GM21723 (cell line): ENCODE results near the gene KRTAP1-3.
"Not testable (repeated sequence)": the region's sequence is repeated elsewhere in the genome, so short reads cannot be mapped to it uniquely, and the experiment has no call there.

Experiments
- ATAC-seq: cut with Tn5 transposase; IDR thresholded peaks from one replicate; pipeline ENCODE4 v1.9.1; 2021; ENCODE audit warnings: mild to moderate bottlenecking, moderate library complexity; ENCODE audit not compliant: unreplicated experiment

The KRTAP1-3 gene

DNA sequence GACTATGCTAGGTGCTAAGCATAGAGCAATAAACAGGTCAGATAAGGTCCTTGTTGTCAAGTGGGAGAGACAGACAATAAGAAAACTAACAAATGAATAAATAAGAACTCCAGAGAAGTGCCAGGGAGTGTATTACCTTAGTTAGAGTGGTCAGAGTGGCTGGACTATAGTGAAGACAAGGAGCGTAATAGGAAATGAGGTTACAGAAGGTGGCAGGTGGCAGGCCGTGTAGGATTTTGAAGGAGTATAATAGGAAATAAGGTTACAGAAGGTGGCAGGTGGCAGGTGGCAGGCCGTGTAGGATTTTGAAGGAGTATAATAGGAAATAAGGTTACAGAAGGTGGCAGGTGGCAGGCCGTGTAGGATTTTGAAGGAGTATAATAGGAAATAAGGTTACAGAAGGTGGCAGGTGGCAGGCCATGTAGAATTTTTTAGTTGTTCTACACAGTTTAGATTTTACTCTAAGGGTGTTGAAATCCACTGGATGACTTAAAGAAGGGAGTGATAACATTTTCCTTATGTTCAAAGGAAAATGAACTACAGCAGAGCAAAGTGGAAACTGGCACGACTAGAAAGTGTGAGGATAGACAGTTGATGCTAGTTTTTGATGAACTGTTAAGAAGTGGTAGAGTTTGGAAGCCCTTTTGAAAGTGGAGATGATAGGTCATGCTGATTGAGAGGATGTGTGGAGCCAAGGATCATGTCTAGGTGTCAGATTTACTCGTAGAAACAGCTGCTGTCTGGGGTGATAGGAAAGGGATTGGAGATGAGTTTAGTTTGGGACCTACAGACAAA, 22.2 kb downstream of the KRTAP1-3 start:
- ATAC-seq: no peak

DNA sequence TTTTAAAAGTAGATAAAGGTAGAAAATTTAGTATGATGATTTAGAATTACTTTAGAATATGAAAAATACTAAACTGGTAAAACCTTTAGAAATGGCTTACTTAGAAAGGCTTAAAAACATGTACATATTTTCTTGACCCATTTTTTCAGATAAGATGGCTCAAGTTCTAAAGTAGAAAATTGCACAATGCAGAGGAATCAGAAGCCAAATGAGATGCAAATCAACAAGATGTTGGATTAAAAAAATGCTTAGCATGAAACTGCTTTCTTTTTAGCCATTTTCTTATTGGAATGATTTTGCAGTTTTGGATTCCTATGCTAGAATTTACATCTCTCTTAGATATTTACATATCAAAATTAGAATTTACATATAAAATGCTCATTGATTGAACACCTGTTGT, 24.2 kb downstream of the KRTAP1-3 start:
- no peak for ATAC-seq

DNA sequence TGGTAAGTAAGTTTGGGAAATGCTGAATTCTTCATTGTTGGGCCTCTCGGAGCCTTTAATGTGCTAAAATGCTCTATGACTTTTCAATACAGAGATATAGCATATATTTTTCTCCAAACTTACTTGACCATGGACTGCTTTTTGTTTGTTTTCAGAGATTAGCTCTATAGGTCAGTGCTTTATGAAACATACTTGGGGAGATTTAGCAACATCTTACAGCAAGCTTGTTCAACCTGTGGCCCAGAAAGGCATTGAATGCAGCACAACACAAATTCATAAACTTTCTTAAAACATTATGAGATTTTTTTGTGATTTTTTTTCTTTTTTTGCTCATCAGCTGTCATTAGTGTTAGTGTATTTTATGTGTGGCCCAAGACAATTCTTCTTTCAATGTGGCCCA, 24.7 kb downstream of the KRTAP1-3 start:
- no peak for ATAC-seq

DNA sequence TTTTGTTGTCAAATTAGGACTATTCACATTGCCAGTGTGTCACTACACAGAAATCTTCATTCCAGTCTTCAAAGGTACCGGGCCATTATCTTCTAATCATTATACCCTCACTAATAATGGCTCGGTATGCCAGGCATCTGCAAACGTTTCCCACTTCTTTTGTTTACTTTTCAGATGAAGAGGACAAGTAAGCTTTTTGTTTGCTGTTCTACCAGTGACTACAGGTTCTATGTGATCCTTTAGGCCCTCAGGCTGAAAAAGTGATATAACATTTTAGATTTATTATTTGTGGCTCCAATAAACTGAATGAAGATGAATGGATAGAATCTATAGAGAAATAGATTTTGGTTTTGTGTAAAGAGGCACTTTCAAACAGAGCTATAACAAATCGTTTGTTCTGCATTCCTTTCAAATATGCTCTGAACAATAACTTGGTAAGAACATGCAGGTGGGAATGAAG, 25.3 kb downstream of the KRTAP1-3 start:
- no peak for ATAC-seq

DNA sequence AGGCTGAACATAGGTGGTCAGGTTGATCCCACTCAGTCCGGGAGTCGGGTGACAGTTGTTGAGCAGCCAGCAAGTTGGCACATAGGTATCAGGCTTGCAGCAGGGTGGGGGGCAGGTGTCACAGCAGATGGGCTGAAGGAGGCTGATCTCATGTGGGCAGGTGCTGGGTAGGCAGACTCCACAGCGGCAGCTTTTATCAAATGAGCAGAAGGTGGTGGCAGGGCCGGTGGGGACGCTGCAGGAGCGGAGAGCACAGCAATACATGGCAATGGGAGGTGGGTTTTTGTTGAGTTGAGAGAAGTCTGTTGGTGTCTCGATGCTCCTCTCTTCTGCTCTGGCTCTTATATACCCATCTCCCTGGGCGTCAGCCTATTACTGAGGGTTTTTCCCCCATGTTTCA, 25.9 kb downstream of the KRTAP1-3 start, which contains the start of gene KRTAP3-1:
Gene KRTAP3-1, minus strand, starts transcription at position 318 of the 400 bp plus-strand sequence. Its CDS starts 54 bp downstream, at position 264.
- ATAC-seq: no peak

DNA sequence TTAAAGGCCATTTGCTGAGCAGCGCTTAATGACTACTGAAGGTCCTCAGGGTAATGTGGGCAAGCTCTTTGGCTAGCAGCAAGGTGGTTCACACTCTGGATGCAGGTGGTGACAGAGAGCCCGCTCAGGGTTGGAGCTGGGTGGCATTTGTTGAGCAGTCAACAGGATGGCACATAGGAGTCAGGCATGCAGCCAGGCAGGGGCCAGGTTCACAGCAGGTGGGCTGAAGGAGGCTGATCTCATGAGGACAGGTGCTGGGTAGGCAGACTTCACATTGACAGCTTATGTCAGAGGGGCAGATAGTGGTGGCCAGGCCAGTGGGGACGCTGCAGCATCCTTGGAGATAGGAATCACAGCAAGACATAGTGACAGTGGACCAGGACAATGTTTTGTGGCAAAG, 30.3 kb downstream of the KRTAP1-3 start:
- ATAC-seq: no peak

DNA sequence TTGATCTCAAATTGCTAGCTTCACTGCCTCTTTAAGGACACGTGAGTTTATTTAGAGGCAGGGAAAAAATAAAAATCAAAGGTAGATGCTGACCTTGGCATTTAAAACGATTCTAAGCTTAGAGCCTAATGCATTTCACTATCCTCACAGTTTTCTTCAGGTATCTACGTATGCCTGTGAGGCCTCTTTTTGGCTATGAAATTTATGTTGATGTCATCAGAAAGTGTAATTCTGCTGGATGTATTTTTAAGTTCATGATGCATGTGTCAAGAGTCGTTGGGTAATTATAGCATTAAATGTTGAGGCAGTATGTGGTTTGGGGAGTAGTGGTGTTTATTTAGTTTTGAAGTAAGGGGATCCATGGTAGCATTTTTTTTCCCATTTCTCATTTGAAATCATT, 30.7 kb downstream of the KRTAP1-3 start:
- ATAC-seq: no peak

DNA sequence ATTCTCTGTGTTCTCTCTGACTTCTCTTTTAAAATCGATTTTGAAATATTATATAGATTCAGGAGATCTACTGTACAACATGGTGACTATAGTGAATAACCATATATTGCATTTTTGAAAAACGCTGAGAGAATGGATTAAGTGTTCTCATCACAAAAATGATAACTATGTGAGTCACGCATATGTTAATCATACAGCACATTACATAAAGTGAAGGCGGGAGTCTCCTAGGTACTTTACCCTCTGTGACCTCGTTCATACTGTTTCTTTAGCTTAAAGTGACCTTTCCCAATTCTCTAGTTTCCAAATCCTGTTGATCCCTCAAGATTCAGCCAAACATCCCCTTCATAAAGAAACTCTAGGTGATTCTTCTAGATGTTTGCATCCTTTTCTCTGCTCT, 31.9 kb downstream of the KRTAP1-3 start:
- ATAC-seq: no peak

DNA sequence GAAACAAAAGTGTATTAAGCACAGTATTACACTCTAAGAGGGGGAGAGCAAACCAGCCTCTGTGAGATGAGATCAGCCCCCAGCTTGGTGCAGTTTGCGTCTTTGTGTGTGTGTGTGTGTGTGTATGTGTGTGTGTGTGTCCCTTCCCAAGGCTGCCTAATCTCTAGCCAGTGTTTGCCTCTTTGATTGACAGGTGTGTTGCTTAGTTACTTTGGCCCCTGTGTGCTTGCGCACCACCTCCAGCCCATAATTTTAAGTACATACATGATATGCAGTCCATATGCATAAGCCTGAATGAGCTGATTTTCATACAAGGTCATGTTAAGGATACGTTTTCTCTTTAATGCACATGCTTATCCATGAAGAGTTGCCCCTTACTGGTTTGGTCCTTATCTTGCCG, 32.9 kb downstream of the KRTAP1-3 start:
- no peak for ATAC-seq

DNA sequence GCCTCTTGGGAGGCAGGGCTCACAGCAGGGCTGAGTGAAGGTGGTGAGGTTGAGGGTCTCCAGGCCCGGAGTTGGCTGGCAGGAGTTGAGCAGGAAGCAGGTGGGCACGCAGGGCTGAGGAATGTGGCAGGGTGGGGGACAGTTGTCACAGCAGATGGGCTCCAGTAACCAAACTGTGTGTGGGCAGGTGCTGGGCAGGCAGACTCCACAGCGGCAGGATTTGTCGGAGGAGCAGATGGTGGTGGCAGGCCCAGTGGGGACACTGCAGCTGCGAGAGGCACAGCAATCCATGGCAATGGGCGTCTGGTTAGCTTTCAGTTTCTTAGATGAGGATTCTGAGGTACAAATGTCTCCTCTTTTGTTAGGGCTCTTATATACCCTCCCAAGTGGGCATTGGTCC, 35.1 kb downstream of the KRTAP1-3 start, which contains the start of gene KRTAP3-2:
Gene KRTAP3-2, minus strand, starts transcription at position 344 of the 400 bp plus-strand sequence. Its CDS starts 53 bp downstream, at position 291.
- not testable (repeated sequence) for ATAC-seq

DNA sequence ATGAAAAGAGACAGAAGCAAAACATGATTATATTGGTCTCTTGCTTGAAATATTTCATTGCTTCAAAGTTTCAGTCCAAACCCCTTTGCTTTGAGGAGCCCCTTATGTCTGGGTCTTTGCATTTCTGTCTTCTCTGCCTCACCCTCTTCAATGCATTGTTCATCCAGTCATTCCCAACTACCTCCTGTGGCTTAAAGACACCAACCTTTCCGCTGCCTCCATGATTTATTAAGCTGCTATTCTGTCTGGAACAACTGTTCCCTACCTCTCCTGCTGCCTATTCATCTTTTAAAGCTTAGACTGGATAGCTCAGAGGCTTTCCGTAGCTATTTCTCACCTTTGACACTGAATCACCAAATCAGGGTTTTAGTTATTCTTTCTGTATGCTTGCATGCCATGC, 37.3 kb downstream of the KRTAP1-3 start:
- no peak for ATAC-seq

DNA sequence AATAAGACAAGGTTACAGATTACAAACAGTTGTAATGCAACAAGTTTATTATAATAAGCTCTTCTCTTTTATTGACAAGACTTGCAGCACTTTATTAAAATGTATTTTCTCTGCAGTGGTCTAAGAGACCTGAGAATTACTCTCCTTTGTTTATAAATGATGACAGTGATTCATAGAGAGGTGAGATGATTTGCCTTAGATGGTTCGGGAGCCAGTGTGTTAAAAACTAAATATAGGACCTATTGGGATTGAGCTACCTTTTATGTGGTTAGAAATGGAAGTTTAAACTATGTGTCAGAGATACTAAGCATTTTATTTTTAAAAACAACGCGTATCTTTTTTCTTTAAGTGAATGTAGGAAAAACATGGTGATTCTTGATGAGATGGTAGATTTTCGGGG, 37.8 kb downstream of the KRTAP1-3 start:
- no peak for ATAC-seq

DNA sequence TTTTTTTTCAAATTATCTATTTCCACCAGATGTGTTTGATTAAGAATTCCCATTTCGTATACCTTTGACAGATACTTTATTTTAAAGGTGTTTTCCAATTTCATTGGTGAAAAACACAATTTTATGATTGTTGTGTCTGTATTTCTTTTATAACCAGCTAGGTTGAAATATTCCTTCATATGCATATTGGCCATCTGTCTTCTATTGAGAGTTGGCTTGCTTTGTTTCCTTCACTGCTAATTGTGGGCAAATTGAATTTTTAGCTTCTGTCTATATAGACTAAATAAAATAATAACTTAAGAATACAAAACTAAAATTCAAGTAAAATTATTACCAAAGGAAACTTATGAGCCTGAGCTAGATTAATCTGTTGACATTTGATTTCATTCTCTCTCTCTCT, 39.6 kb downstream of the KRTAP1-3 start:
- ATAC-seq: no peak

DNA sequence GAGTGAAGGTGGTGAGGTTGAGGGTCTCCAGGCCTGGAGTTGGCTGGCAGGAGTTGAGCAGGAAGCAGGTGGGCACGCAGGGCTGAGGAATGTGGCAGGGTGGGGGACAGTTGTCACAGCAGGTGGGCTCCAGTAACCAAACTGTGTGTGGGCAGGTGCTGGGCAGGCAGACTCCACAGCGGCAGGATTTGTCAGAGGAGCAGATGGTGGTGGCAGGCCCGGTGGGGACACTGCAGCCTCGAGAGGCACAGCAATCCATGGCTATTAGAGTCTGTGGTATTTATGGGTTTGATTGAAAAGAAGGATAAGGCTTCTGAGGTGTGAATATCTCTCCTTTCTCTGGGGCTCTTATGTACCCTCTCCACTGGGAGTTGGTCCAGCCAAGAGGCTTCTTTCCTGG, 40.8 kb downstream of the KRTAP1-3 start, which contains the start of gene KRTAP3-3:
Gene KRTAP3-3, minus strand, starts transcription at position 326 of the 400 bp plus-strand sequence. Its CDS starts 67 bp downstream, at position 259.
- ATAC-seq: no peak

DNA sequence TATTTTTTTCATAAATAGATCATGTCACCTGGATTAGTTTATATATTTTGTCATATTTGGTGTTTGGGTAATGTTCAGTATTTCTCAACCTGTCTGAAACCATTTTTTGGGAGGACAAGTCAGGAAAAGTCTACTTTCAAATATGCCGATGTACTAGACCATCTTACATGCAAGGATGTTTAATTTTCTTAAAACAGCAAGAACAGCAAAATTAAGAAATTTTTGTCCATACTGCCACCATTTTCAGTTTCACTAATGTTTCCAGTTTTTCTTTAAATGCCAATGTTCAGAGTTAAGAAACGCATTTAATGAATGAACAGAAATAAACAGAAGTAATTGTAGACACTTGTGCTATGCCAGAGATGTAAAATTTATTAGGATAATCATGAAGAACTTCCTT, 41.6 kb downstream of the KRTAP1-3 start:
- no peak for ATAC-seq

DNA sequence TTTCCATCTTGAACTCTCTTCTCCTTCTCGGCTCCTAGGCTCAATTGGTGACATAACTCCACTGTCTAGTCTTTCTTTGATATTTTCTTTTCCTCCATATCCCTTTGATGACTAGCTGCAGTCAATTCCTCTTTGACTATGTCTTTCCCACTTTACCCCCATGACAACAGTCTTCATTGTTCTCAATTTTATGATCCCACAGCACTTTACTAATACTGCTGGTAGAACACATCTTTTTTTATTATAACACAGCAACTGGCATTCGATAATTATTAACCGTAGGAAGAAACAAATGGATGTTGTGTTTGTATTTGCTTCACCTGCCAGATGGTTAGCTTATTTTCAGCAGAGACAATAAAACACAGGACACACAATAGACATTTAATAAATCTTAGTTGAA, 42.0 kb downstream of the KRTAP1-3 start:
- no peak for ATAC-seq

DNA sequence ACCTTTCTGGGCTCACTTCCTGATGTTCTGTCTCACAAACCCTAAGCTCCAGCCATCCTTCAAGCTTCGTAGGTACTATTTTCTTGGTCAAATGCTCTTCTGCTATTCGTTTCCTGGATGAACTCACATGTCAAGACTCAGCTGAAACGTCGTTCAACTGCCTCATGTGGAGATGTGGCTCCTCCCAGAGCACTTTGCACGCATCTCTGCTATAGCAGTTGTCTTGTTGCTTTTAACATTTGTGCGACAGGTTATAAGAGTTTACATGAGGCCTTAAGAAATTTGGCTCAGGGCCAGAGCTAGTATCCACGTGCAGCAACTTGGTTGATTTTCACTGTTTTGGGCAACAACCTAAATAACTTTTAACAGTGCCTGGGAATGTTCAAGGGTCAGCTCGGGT, 47.8 kb downstream of the KRTAP1-3 start:
- no peak for ATAC-seq

DNA sequence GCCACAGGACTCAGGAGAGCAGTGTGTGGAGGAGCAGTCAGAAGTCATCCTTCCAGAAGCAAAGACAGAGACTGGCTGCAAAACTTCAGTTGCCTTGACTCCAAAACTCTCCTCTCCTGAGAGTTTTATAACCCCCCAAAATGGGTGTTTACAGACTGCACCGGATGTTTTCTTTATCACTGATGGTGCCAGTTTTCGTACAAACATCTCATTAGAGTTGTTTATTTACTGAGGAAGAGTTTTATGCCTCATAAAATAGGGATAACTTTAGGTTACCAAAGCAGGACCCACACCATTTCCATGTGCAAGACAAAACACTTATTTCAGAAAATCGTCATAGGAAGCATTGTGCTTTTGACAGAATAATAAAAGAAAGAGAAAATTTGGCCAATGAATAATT, 50.4 kb downstream of the KRTAP1-3 start, which contains the start of gene KRT40:
Gene KRT40, minus strand, starts transcription at position 101 of the 400 bp plus-strand sequence. Its CDS starts 53 bp downstream, at position 48.
- no peak for ATAC-seq
